Astrocyte of the cerebellum (primary cell): ENCODE results near the gene CUEDC1.

Experiments used
- DNase-seq: peaks from one replicate; pipeline ENCODE4 v3.0.0-alpha.2; 2011; ENCODE audit warnings: low read depth
- H3K4me3 ChIP-seq: 2 replicates; pipeline ENCODE4 v1.5.1; 2011; ENCODE audit warnings: mild to moderate bottlenecking, low read depth, low read length, moderate library complexity
- CTCF ChIP-seq: IDR thresholded peaks from 2 replicates; pipeline ENCODE4 v1.5.1; 2012; ENCODE audit warnings: low read length, low read depth, moderate library complexity, mild to moderate bottlenecking; ENCODE audit errors: missing control alignments
- in situ Hi-C: cut with HindIII; loops from 2 replicates; pipeline ENCODE4 v1.10.0; 2017; ENCODE audit warnings: low sequenced_read_pairs

CUEDC1 gene

GRCh38 chr17:57842280-57842679, 112.9 kb downstream of the CUEDC1 start:
- no peak for DNase-seq
- in situ Hi-C loops, result no loop called here
- H3K4me3 ChIP-seq, result no peak overlapping the region
- no peak for TF ChIP-seq CTCF

- in situ Hi-C loops, result no loop called here
- no peak for TF ChIP-seq CTCF
- no peak for DNase-seq
- no peak overlapping the region for H3K4me3 ChIP-seq
These were observed 115.7 kb downstream of the CUEDC1 start for GRCh38 chr17:57839571-57839923.

GRCh38 chr17:57838857-57839570, 116.2 kb downstream of the CUEDC1 start:
- no peak for DNase-seq
- no peak for TF ChIP-seq CTCF
- in situ Hi-C loops, result no loop called here
- no peak overlapping the region for H3K4me3 ChIP-seq

- no peak overlapping the region for H3K4me3 ChIP-seq
- TF ChIP-seq CTCF, result no peak
- DNase-seq, result no peak
- in situ Hi-C loops, result no loop called here
These were observed 116.8 kb downstream of the CUEDC1 start for GRCh38 chr17:57838453-57838852.

GRCh38 chr17:57835333-57835900, 119.8 kb downstream of the CUEDC1 start:
- H3K4me3 ChIP-seq, result no peak overlapping the region
- TF ChIP-seq CTCF, result no peak
- in situ Hi-C loops, result no loop called here
- DNase-seq, result no peak

GRCh38 chr17:57834146-57834741, 121.0 kb downstream of the CUEDC1 start:
- H3K4me3 ChIP-seq, result no peak overlapping the region
- in situ Hi-C loops, result no loop called here
- DNase-seq, result no peak
- no peak for TF ChIP-seq CTCF
